HEK293 (cell line): ENCODE data around the gene HOXA6.
A peak's percentile ranks its signal among the peaks of the same experiment; 100 is the strongest.

Experiments used
- BCL11B ChIP-seq: fragments of 450-650 bp; formaldehyde crosslinking; IDR thresholded peaks from 2 replicates; pipeline ENCODE4 v1.5.1; 2016; ENCODE audit warnings: low read depth, missing biosample characterization, missing genetic modification characterization
- CTCF ChIP-seq: fragments of 450-650 bp; formaldehyde crosslinking; IDR thresholded peaks from 2 replicates; pipeline ENCODE4 v1.5.1; 2016; ENCODE audit warnings: missing biosample characterization, missing genetic modification characterization
- HOXA7 ChIP-seq: sonication (generic); formaldehyde crosslinking; IDR thresholded peaks from 2 replicates; pipeline ENCODE4 v1.8.1; 2022; ENCODE audit warnings: missing genetic modification reagents, borderline replicate concordance
- REST ChIP-seq: fragments of 450-650 bp; formaldehyde crosslinking; IDR thresholded peaks from 2 replicates; pipeline ENCODE4 v1.5.1; 2016; ENCODE audit warnings: missing biosample characterization, missing genetic modification characterization
- ZNF274 ChIP-seq, 2 experiments: fragments of 200-500 bp in 1 of 2; fragments of 450-650 bp in 1 of 2; sonication (Bioruptor generic) in 1 of 2; formaldehyde crosslinking in 1 of 2; IDR thresholded peaks; 2 replicates each; pipeline versions ENCODE4 v1.5.1 to v1.6.1; 2014 to 2016; ENCODE audit warnings: borderline replicate concordance in 1 of 2, inconsistent platforms in 1 of 2, low read length in 1 of 2, missing biosample characterization in 1 of 2, missing genetic modification characterization in 1 of 2
- ZNF530 ChIP-seq: fragments of 450-650 bp; formaldehyde crosslinking; IDR thresholded peaks from 2 replicates; pipeline ENCODE4 v1.5.1; 2016; ENCODE audit warnings: low read depth, missing biosample characterization, missing genetic modification characterization
- ZNF623 ChIP-seq: fragments of 450-650 bp; formaldehyde crosslinking; IDR thresholded peaks from 2 replicates; pipeline ENCODE4 v1.5.1; 2016; ENCODE audit warnings: missing biosample characterization, missing genetic modification characterization
- TF ChIP-seq, protein P1 (sequence below): fragments of 450-650 bp; formaldehyde crosslinking; IDR thresholded peaks from 2 replicates; pipeline ENCODE4 v1.5.1; 2016; ENCODE audit warnings: missing biosample characterization, missing genetic modification characterization

- TF ChIP-seq ZNF530 (tag by site-specific recombination) (no peak), BCL11B (peak; percentile 86; the same call in 1 of the 2 replicates), ZNF623 (tag by site-specific recombination) (no peak), CTCF (tag by site-specific recombination) (no peak), HOXA7 (CRISPR knock-in tag) (no peak), ZNF274 (IDR thresholded peaks at IDR 0.05; ENCODE audit: low read length) (no peak), ZNF274 (tag by site-specific recombination; IDR thresholded peaks at IDR 0.05; ENCODE audit: borderline replicate concordance) (no peak), REST (tag by site-specific recombination) (no peak)
- TF ChIP-seq, protein P1, sequence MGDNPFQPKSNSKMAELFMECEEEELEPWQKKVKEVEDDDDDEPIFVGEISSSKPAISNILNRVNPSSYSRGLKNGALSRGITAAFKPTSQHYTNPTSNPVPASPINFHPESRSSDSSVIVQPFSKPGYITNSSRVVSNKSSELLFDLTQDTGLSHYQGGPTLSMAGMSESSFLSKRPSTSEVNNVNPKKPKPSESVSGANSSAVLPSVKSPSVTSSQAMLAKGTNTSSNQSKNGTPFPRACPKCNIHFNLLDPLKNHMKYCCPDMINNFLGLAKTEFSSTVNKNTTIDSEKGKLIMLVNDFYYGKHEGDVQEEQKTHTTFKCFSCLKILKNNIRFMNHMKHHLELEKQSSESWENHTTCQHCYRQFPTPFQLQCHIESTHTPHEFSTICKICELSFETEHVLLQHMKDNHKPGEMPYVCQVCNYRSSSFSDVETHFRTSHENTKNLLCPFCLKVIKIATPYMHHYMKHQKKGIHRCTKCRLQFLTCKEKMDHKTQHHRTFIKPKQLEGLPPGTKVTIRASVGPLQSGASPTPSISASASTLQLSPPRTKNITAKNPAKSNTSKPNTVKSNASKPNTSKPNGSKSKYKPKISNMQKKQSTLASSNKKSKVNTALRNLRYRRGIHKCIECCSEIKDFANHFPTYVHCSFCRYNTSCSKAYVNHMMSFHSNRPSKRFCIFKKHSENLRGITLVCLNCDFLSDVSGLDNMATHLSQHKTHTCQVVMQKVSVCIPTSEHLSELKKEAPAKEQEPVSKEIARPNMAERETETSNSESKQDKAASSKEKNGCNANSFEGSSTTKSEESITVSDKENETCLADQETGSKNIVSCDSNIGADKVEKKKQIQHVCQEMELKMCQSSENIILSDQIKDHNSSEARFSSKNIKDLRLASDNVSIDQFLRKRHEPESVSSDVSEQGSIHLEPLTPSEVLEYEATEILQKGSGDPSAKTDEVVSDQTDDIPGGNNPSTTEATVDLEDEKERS (tag by site-specific recombination): no peak
These were observed 25.4 kb upstream of the HOXA6 start for GRCh38 chr7:27172823-27173510.
